HepG2 (cell line): Measurements from ENCODE around the gene TSC22D1. TPM values are rescaled to one million over a fixed set of nuclear protein-coding genes. Genes with fewer than 3 reads are reported as not detected.
A peak's percentile ranks its signal among the peaks of the same experiment; 100 is the strongest.

Experiments
- MIER2 ChIP-seq: IDR thresholded peaks from 2 replicates; pipeline ENCODE4 v1.6.1; 2016; ENCODE audit warnings: missing biosample characterization, missing genetic modification reagents
- SMARCE1 ChIP-seq: fragments of 450-650 bp; IDR thresholded peaks from 2 replicates; pipeline ENCODE4 v1.6.1; 2017; ENCODE audit warnings: borderline replicate concordance
- SOX6 ChIP-seq, 2 experiments: fragments of 450-650 bp in 1 of 2; sonication (generic) in 1 of 2; formaldehyde crosslinking in 1 of 2; IDR thresholded peaks; 2 replicates each; pipeline versions ENCODE4 v1.4.0 to v1.6.1; 2017 to 2020; ENCODE audit warnings: antibody characterized with exemption in 1 of 2, mild to moderate bottlenecking in 1 of 2, missing genetic modification reagents in 1 of 2
- YEATS2 ChIP-seq: sonication (generic); formaldehyde crosslinking; IDR thresholded peaks from 2 replicates; pipeline ENCODE4 v1.4.0; 2020; ENCODE audit warnings: missing genetic modification reagents, borderline replicate concordance
- ZNF251 ChIP-seq: sonication (generic); formaldehyde crosslinking; IDR thresholded peaks from 2 replicates; pipeline ENCODE4 v1.9.0; 2021; ENCODE audit warnings: mild to moderate bottlenecking, missing genetic modification reagents
- ZNF263 ChIP-seq: sonication (generic); formaldehyde crosslinking; IDR thresholded peaks from 2 replicates; pipeline ENCODE4 v1.4.0; 2020; ENCODE audit warnings: missing genetic modification reagents
- ZNF446 ChIP-seq: sonication (generic); formaldehyde crosslinking; IDR thresholded peaks from 2 replicates; pipeline ENCODE4 v1.5.0; 2020; ENCODE audit warnings: mild to moderate bottlenecking, missing genetic modification reagents
- ZNF713 ChIP-seq: sonication (generic); formaldehyde crosslinking; IDR thresholded peaks from 2 replicates; pipeline ENCODE4 v1.4.0; 2020; ENCODE audit warnings: mild to moderate bottlenecking, missing genetic modification reagents
- ZNF83 ChIP-seq: sonication (generic); formaldehyde crosslinking; IDR thresholded peaks from 2 replicates; pipeline ENCODE4 v1.4.0; 2020; ENCODE audit warnings: missing genetic modification reagents, mild to moderate bottlenecking, borderline replicate concordance
- polyA plus RNA-seq, 8 experiments: library from polyadenylated mRNA; depleted of rRNA in 3 of 8; stranded (reverse) in 7 of 8; unstranded in 1 of 8; fragments of >200 nt; fragmentation: Illumina TruSeq in 4 of 8; extraction: Trizol in 4 of 8; gene quantifications; 2 replicates each; pipeline versions ENCODE4 v1.2.1 to v1.2.3, GENCODE V29; 2011 to 2016; ENCODE audit warnings: low read depth in 4 of 8, missing spikeins in 1 of 8, mixed read lengths in 1 of 8; ENCODE audit not compliant: insufficient read depth in 1 of 8
- total RNA-seq, 5 experiments: library from RNA; depleted of rRNA; stranded (reverse); fragments of >200 nt; fragmentation: Illumina TruSeq; extraction: Trizol; gene quantifications; 2 replicates each; pipeline ENCODE4 v1.2.3, GENCODE V29; 2016; ENCODE audit warnings: low read depth in 1 of 5
- TF ChIP-seq, protein P1 (sequence below): fragments of 450-650 bp; IDR thresholded peaks from 2 replicates; pipeline ENCODE4 v1.6.1; 2017
- TF ChIP-seq, protein P2 (sequence below): sonication (generic); formaldehyde crosslinking; IDR thresholded peaks from 2 replicates; pipeline ENCODE4 v1.4.0; 2020; ENCODE audit warnings: missing genetic modification reagents
- TF ChIP-seq, protein P3 (sequence below): sonication (generic); formaldehyde crosslinking; IDR thresholded peaks from 2 replicates; pipeline ENCODE4 v1.4.0; 2020; ENCODE audit warnings: mild to moderate bottlenecking, low read depth, missing genetic modification reagents
- TF ChIP-seq, protein P4 (sequence below): sonication (generic); formaldehyde crosslinking; IDR thresholded peaks from 2 replicates; pipeline ENCODE4 v1.4.0; 2020; ENCODE audit warnings: mild to moderate bottlenecking, missing genetic modification reagents
- TF ChIP-seq, protein P5 (sequence below): sonication (generic); formaldehyde crosslinking; IDR thresholded peaks from 2 replicates; pipeline ENCODE4 v1.5.0; 2020; ENCODE audit warnings: mild to moderate bottlenecking, missing genetic modification reagents
- TF ChIP-seq, protein P6 (sequence below): sonication (generic); formaldehyde crosslinking; IDR thresholded peaks from 2 replicates; pipeline ENCODE4 v1.8.0; 2022; ENCODE audit warnings: mild to moderate bottlenecking, missing genetic modification reagents, borderline replicate concordance
- TF ChIP-seq, protein P7 (sequence below): sonication (generic); formaldehyde crosslinking; IDR thresholded peaks from 2 replicates; pipeline ENCODE4 v1.8.0; 2023; ENCODE audit warnings: mild to moderate bottlenecking, missing genetic modification reagents
- TF ChIP-seq, protein P8 (sequence below): sonication (generic); formaldehyde crosslinking; IDR thresholded peaks from 2 replicates; pipeline ENCODE4 v1.8.0; 2022; ENCODE audit warnings: mild to moderate bottlenecking, missing genetic modification reagents, moderate library complexity

The TSC22D1 gene
- total and polyA plus RNA-seq, 2 of the 13 experiments (the other 11 are each of a cell fraction or from before 2014, with no cell fraction given), result 18.4 to 35.7 TPM

DNA sequence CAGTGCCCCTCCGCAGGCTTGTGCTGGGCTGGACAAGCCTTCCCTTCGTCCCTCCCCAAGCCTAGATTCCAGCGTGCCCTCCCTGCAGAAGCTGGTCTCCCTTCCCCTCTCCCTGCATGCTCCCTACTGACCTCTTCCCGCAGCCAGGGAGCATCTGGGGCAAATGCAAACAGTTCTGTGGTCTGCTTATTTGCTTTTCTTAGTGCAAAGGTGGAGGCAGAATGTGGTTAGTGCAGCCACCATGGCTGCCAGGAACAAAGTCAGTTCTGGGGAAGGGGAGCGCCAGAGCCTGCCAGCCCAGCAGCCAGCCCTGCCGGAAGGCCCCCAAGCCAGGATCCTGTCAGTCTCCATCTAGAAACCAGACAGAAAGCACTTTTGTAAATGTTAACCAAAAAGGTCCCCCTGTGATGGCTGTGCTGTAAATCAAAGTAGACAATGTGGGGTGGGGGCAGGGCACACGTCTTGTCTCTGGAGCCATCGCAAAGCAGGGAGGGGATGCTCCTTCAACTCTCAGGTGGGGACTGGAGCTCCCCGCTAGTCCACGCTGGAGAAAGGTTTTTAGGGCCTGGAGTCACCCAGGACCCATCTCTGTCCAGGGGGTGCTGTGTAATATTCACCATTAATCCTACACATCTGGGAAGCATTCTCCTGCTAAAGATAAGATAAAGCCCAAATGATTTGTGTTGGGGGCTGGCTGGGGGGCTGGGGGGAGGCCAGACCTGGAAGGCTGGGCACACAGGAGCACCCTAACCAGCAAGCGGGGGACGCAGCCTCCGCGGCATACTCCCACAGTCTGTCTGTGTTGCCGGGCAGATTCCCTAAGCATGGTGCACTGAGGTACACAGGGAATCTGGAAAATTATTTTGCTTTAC lies 171.6 kb downstream of the TSC22D1 start (continued):
- TF ChIP-seq ZNF251 (CRISPR knock-in tag) (0 out of 2 replicates have a peak, but pooled peaks have one; percentile 0), MIER2 (CRISPR knock-in tag) (peak; percentile 56), ZNF446 (no peak), SOX6 (IDR thresholded peaks at IDR 0.05) (no peak), SOX6 (CRISPR knock-in tag; IDR thresholded peaks at IDR 0.05) (peak; percentile 87), SMARCE1 (no peak), ZNF263 (CRISPR knock-in tag) (no peak), ZNF83 (CRISPR knock-in tag) (peak; percentile 85; the same call in 1 of the 2 replicates), ZNF713 (0 out of 2 replicates have a peak, but pooled peaks have one; percentile 45), YEATS2 (CRISPR knock-in tag) (no peak)
- TF ChIP-seq, protein P1, sequence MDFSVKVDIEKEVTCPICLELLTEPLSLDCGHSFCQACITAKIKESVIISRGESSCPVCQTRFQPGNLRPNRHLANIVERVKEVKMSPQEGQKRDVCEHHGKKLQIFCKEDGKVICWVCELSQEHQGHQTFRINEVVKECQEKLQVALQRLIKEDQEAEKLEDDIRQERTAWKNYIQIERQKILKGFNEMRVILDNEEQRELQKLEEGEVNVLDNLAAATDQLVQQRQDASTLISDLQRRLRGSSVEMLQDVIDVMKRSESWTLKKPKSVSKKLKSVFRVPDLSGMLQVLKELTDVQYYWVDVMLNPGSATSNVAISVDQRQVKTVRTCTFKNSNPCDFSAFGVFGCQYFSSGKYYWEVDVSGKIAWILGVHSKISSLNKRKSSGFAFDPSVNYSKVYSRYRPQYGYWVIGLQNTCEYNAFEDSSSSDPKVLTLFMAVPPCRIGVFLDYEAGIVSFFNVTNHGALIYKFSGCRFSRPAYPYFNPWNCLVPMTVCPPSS, result no peak
- TF ChIP-seq, protein P2, sequence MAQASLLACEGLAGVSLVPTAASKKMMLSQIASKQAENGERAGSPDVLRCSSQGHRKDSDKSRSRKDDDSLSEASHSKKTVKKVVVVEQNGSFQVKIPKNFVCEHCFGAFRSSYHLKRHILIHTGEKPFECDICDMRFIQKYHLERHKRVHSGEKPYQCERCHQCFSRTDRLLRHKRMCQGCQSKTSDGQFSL, result peak; percentile 25; the same call in 1 of the 2 replicates
- TF ChIP-seq, protein P3, sequence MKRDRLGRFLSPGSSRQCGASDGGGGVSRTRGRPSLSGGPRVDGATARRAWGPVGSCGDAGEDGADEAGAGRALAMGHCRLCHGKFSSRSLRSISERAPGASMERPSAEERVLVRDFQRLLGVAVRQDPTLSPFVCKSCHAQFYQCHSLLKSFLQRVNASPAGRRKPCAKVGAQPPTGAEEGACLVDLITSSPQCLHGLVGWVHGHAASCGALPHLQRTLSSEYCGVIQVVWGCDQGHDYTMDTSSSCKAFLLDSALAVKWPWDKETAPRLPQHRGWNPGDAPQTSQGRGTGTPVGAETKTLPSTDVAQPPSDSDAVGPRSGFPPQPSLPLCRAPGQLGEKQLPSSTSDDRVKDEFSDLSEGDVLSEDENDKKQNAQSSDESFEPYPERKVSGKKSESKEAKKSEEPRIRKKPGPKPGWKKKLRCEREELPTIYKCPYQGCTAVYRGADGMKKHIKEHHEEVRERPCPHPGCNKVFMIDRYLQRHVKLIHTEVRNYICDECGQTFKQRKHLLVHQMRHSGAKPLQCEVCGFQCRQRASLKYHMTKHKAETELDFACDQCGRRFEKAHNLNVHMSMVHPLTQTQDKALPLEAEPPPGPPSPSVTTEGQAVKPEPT (CRISPR knock-in tag), result no peak
- TF ChIP-seq, protein P4, sequence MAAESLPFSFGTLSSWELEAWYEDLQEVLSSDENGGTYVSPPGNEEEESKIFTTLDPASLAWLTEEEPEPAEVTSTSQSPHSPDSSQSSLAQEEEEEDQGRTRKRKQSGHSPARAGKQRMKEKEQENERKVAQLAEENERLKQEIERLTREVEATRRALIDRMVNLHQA (CRISPR knock-in tag), result no peak
- TF ChIP-seq, protein P5, sequence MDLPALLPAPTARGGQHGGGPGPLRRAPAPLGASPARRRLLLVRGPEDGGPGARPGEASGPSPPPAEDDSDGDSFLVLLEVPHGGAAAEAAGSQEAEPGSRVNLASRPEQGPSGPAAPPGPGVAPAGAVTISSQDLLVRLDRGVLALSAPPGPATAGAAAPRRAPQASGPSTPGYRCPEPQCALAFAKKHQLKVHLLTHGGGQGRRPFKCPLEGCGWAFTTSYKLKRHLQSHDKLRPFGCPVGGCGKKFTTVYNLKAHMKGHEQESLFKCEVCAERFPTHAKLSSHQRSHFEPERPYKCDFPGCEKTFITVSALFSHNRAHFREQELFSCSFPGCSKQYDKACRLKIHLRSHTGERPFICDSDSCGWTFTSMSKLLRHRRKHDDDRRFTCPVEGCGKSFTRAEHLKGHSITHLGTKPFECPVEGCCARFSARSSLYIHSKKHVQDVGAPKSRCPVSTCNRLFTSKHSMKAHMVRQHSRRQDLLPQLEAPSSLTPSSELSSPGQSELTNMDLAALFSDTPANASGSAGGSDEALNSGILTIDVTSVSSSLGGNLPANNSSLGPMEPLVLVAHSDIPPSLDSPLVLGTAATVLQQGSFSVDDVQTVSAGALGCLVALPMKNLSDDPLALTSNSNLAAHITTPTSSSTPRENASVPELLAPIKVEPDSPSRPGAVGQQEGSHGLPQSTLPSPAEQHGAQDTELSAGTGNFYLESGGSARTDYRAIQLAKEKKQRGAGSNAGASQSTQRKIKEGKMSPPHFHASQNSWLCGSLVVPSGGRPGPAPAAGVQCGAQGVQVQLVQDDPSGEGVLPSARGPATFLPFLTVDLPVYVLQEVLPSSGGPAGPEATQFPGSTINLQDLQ (CRISPR knock-in tag), result no peak
- TF ChIP-seq, protein P6, sequence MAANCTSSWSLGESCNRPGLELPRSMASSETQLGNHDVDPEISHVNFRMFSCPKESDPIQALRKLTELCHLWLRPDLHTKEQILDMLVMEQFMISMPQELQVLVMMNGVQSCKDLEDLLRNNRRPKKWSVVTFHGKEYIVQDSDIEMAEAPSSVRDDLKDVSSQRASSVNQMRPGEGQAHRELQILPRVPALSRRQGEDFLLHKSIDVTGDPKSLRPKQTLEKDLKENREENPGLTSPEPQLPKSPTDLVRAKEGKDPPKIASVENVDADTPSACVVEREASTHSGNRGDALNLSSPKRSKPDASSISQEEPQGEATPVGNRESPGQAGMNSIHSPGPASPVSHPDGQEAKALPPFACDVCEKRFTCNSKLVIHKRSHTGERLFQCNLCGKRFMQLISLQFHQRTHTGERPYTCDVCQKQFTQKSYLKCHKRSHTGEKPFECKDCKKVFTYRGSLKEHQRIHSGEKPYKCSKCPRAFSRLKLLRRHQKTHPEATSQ (CRISPR knock-in tag), result peak; percentile 84; the same call in 1 of the 2 replicates
- TF ChIP-seq, protein P7, sequence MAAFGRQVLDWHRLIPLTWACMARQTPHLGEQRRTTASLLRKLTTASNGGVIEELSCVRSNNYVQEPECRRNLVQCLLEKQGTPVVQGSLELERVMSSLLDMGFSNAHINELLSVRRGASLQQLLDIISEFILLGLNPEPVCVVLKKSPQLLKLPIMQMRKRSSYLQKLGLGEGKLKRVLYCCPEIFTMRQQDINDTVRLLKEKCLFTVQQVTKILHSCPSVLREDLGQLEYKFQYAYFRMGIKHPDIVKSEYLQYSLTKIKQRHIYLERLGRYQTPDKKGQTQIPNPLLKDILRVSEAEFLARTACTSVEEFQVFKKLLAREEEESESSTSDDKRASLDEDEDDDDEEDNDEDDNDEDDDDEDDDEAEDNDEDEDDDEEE (CRISPR knock-in tag), result no peak
- TF ChIP-seq, protein P8, sequence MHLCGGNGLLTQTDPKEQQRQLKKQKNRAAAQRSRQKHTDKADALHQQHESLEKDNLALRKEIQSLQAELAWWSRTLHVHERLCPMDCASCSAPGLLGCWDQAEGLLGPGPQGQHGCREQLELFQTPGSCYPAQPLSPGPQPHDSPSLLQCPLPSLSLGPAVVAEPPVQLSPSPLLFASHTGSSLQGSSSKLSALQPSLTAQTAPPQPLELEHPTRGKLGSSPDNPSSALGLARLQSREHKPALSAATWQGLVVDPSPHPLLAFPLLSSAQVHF (CRISPR knock-in tag), result no peak
